Measurements from ENCODE around the gene COL4A1.

The COL4A1 gene

DNA sequence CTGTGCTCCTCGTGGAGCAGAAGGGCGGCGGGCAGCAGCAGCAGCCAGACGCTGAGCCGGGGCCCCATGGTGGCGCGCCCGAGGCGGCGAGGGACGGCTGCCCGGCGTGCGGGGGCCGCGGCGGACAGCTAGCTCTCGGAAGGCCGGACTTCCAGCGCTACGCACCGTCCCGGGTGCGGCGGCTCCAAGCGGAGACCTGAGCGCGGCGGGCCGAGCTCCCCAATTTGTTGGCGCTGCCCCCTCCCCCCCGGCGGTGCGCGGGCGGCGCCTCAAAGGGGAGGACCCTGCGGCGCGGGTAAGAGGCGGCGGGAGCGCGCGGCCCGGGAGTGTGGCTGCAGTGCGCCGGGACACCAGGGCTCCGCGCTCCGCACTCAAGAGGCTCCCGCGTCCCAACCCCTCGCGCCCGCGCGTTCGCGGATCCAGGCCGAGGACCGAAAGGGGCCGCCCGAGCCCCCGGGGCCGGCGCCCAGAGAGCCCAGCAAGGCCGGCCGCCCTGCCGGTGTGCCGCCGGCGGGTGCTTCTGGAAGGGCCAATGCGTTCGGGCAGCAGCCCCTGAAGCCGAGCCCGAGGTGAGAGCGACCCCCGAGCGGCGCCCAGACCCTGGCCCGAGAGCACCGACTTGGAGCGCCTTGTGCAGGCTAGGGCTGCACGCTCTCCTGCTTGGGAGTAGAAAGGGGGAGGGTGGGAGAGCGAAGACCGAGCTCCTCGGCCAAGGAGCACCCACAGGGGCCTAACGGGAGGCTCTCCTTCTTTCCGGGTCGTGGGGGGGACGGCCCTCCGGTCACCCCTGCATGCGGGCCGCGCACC lies at the start of gene COL4A1, which contains the start of gene COL4A2:
Gene COL4A1 (minus strand): TSS at position 198 of the 807 bp plus-strand sequence. CDS start 130 bp downstream, at position 68.
Gene COL4A2 (plus strand): TSS at position 325 of the 807 bp plus-strand sequence. CDS start 620 bp downstream, outside the sequence.
- Histone ChIP-seq H3K4me1 (peaks cover 0 to 63% (median 43%) of the 10 kb centered on the region in 4 donors), H3K9me3 (no peaks in the 10 kb centered on the region), H3K4me3 (peak within 1 kb of the TSS; percentile 79 to 97), H3K27me3 (no peaks in the 10 kb centered on the region), H3K27ac (peak within 1 kb of the TSS; percentile 96 to 99), H3K36me3 (peaks cover 0 to 11% (median 0%) of the 10 kb centered on the region in 3 donors)
- peak in 1 of 2 experiments; percentile 1 for TF ChIP-seq CTCF (IDR thresholded peaks at IDR 0.05)
- peak; percentile 78 to 92 for DNase-seq
- intact Hi-C loops (cut with DNase I; ENCODE audit: low total_unique reads) = loop anchor here (10.0 kb wide), 1 partner anchor 82 kb away; no protein-coding TSS in a partner anchor

- peaks cover 11 to 19% (median 14%) of the 10 kb centered on the region in 3 donors for H3K36me3 ChIP-seq
- no peak for TF ChIP-seq CTCF (IDR thresholded peaks at IDR 0.05)
- H3K4me1 ChIP-seq = peaks cover 0 to 87% (median 55%) of the 10 kb centered on the region in 4 donors
- intact Hi-C loops (cut with DNase I; ENCODE audit: low total_unique reads) = no loop called here
- H3K9me3 ChIP-seq = no peaks in the 10 kb centered on the region
- peak in 1 of 2 donors; percentile 65 for DNase-seq
- H3K4me3 ChIP-seq = no peak overlapping the region
- H3K27me3 ChIP-seq = no peaks in the 10 kb centered on the region
- H3K27ac ChIP-seq = peak overlapping the region; percentile 39 to 61
Observed at GRCh38 chr13:110356362-110356761, 49.4 kb upstream of the COL4A1 start.

DNA sequence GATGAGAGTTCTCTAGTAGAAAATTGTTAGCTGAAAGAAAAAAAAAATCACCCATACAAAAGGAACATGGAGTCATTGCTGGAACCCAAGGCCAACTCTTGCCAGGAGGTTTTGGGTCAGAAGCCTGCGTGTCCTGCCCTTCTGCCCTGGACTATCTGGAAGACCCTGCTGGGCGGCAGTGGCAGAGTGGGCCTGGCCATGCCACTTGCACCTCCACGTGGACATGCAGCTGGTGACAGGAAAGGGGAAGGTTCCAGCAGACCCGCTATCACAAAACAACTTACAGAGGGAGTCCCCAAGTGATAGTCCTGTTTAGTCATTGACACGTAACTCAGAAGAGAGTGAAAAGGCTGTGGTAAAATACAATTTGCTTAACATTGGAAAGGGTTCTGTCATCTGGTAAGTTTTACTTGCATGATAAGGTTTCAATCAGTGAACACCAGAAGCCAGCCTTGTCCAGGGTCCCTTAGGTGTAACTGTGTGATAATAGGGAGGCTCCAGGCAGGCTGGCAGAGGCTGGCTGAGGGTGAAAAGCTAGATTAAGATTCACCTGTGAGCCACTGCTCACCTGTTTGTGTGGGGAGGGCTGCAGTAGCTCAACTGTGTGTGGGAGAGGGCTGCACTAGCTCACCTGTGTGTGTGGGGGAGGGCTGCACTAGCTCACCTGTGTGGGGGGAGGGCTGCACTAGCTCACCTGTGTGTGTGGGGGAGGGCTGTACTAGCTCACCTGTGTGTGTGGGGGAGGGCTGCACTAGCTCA lies 47.9 kb upstream of the COL4A1 start:
- intact Hi-C loops (cut with DNase I; ENCODE audit: low total_unique reads) = no loop called here
- Histone ChIP-seq H3K36me3 (peaks cover 11 to 19% (median 14%) of the 10 kb centered on the region in 3 donors), H3K27me3 (no peaks in the 10 kb centered on the region), H3K27ac (peak overlapping the region; percentile 92 to 93), H3K4me3 (no peak overlapping the region), H3K9me3 (no peaks in the 10 kb centered on the region), H3K4me1 (peaks cover 0 to 87% (median 49%) of the 10 kb centered on the region in 4 donors)
- DNase-seq = peak in 1 of 2 donors; percentile 57
- no peak for TF ChIP-seq CTCF (IDR thresholded peaks at IDR 0.05)

- no peaks in the 10 kb centered on the region for H3K9me3 ChIP-seq
- intact Hi-C loops (cut with DNase I; ENCODE audit: low total_unique reads) = no loop called here
- TF ChIP-seq CTCF (IDR thresholded peaks at IDR 0.05) = no peak
- peak in 1 of 2 donors; percentile 68 for DNase-seq
- peak overlapping the region; percentile 92 to 93 for H3K27ac ChIP-seq
- H3K27me3 ChIP-seq = no peaks in the 10 kb centered on the region
- peaks cover 0 to 87% (median 46%) of the 10 kb centered on the region in 4 donors for H3K4me1 ChIP-seq
- H3K36me3 ChIP-seq = peaks cover 11 to 19% (median 14%) of the 10 kb centered on the region in 3 donors
- H3K4me3 ChIP-seq = no peak overlapping the region
Observed at GRCh38 chr13:110354123-110354627, 47.2 kb upstream of the COL4A1 start.

GRCh38 chr13:110353339-110353977 lies 46.5 kb upstream of the COL4A1 start:
- peak overlapping the region; percentile 92 to 93 for H3K27ac ChIP-seq
- peaks cover 10 to 14% (median 12%) of the 10 kb centered on the region in 3 donors for H3K36me3 ChIP-seq
- no peaks in the 10 kb centered on the region for H3K27me3 ChIP-seq
- TF ChIP-seq CTCF (IDR thresholded peaks at IDR 0.05) = no peak
- DNase-seq = peak in 1 of 2 donors; percentile 48
- H3K9me3 ChIP-seq = no peaks in the 10 kb centered on the region
- H3K4me1 ChIP-seq = peaks cover 0 to 91% (median 50%) of the 10 kb centered on the region in 4 donors
- intact Hi-C loops (cut with DNase I; ENCODE audit: low total_unique reads) = no loop called here
- no peak overlapping the region for H3K4me3 ChIP-seq

Measured in tibial artery (tissue), 4 donors.